Loucy (cell line): ENCODE results near the gene FOS.

Experiments
- CTCF ChIP-seq: fragments of 200-600 bp; sonication (generic); conservative IDR thresholded peaks from 2 replicates; pipeline ENCODE4 v1.5.1; 2014; ENCODE audit warnings: mild to moderate bottlenecking, antibody characterized with exemption, low read length
- EZH2phosphoT487 ChIP-seq: fragments of 200-600 bp; IDR thresholded peaks from 2 replicates; pipeline ENCODE4 v1.6.1; 2018; ENCODE audit warnings: antibody characterized with exemption, mild to moderate bottlenecking, moderate library complexity, borderline replicate concordance

GRCh38 chr14:75311356-75311755 lies 32.7 kb downstream of the FOS start:
- no peak for TF ChIP-seq CTCF
- TF ChIP-seq EZH2phosphoT487 = no peak
